ENCODE measurements around the gene SPEG. TPM values are rescaled to one million over a fixed set of nuclear protein-coding genes. Genes with fewer than 3 reads are reported as not detected.

Gene SPEG
- total and polyA plus RNA-seq, 9 donors = 66.5 to 177 (median 146) TPM

DNA sequence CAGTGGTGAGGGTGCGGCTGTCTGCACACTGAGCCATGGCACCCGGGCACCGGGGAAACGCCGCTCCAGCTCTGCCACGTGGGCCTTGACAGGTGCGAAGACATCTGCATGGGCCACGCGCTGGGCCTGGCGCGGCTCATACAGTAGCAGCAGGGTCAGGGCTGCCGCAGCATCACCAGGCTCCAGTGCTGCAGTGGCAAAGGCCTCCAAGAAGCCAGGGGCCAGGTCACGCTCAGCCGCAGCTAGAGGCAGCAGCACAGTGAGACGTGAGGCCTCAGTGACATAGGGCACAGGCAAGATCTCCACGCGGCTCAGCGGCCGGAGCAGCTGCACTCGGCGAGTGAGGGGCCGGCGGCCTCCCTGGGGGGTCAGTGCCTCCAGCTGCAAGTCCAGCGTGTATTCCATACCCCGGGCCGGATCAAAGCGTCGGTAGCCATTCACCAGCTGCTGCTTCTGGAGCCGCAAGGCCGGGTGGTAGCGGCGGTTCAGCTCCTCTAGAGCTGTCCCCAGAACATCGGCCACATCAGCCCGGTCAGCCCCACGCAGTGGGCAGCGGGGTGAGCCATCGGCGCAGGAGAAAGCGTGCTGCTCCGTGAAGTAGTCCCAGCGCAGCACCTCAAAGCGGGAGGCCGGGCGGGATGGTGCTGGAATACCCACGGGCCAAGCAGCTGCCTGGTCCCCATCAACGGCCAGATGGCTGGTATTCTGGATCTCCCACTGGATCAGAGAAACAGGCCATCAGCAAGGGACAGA, 105.5 kb downstream of the SPEG start:
- Histone ChIP-seq H3K27ac (ENCODE audit: low read length) (no peak overlapping the region), H3K9me3 (replicated peaks; ENCODE audit: control insufficient read depth, low read depth, low read length) (no peaks in the 10 kb centered on the region), H3K4me1 (ENCODE audit: control insufficient read depth, insufficient read depth, low read length) (peaks cover 42% of the 10 kb centered on the region), H3K36me3 (ENCODE audit: control insufficient read depth, insufficient read depth, low read length) (peaks cover 33% of the 10 kb centered on the region), H3K27me3 (ENCODE audit: control insufficient read depth, insufficient read depth, low read length) (peaks cover 6% of the 10 kb centered on the region), H3K4me3 (ENCODE audit: low read length) (no peak overlapping the region)
- no peak for DNase-seq
- WGBS (ENCODE audit: insufficient coverage) = 89% methylated on average over 45 of the region's 46 CpGs

GRCh38 chr2:219540784-219541504, 106.3 kb downstream of the SPEG start:
- H3K27ac ChIP-seq (ENCODE audit: low read length) = no peak overlapping the region
- H3K36me3 ChIP-seq (ENCODE audit: control insufficient read depth, insufficient read depth, low read length) = peaks cover 33% of the 10 kb centered on the region
- H3K9me3 ChIP-seq (replicated peaks; ENCODE audit: control insufficient read depth, low read depth, low read length) = no peaks in the 10 kb centered on the region
- no peak for DNase-seq
- H3K4me3 ChIP-seq (ENCODE audit: low read length) = no peak overlapping the region
- peaks cover 42% of the 10 kb centered on the region for H3K4me1 ChIP-seq (ENCODE audit: control insufficient read depth, insufficient read depth, low read length)
- WGBS (ENCODE audit: insufficient coverage) = 94% methylated on average over 7 of the region's 12 CpGs
- peaks cover 10% of the 10 kb centered on the region for H3K27me3 ChIP-seq (ENCODE audit: control insufficient read depth, insufficient read depth, low read length)

DNA sequence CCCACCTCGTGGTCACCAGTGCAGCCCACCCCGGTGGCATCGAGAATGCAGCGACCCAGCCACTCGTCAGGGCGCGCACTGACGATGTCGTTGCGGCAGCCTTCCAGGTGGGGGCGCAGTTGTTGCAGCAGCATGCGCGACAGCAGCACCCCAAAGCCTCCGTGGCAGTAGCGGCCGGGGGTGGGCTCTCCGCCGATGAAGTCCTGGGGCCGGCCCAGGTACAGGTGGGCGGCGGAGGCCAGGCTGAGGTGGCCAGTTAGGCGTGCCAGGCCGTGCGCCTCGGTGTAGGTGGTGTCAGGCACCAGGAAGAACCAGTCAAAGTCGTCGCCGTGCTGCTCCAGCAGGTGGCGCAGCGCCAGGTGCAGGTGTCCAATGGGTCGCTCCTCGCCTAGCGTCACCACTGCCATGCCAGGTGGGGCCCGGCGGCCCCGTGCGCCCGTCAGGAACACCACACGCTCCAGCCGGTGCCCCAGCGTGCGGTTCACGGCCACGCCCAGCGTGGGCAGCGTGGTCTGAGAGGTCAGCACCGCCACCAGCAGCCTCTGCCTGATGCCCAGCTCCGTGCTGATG, 107.1 kb downstream of the SPEG start:
- Histone ChIP-seq H3K36me3 (ENCODE audit: control insufficient read depth, insufficient read depth, low read length) (peaks cover 33% of the 10 kb centered on the region), H3K4me3 (ENCODE audit: low read length) (peak overlapping the region; percentile 9), H3K4me1 (ENCODE audit: control insufficient read depth, insufficient read depth, low read length) (peaks cover 42% of the 10 kb centered on the region), H3K27ac (ENCODE audit: low read length) (peak overlapping the region; percentile 42), H3K27me3 (ENCODE audit: control insufficient read depth, insufficient read depth, low read length) (peaks cover 8% of the 10 kb centered on the region), H3K9me3 (replicated peaks; ENCODE audit: control insufficient read depth, low read depth, low read length) (no peaks in the 10 kb centered on the region)
- WGBS (ENCODE audit: insufficient coverage) = 4% methylated on average over 39 of the region's 48 CpGs
- DNase-seq = peak; percentile 76

DNA sequence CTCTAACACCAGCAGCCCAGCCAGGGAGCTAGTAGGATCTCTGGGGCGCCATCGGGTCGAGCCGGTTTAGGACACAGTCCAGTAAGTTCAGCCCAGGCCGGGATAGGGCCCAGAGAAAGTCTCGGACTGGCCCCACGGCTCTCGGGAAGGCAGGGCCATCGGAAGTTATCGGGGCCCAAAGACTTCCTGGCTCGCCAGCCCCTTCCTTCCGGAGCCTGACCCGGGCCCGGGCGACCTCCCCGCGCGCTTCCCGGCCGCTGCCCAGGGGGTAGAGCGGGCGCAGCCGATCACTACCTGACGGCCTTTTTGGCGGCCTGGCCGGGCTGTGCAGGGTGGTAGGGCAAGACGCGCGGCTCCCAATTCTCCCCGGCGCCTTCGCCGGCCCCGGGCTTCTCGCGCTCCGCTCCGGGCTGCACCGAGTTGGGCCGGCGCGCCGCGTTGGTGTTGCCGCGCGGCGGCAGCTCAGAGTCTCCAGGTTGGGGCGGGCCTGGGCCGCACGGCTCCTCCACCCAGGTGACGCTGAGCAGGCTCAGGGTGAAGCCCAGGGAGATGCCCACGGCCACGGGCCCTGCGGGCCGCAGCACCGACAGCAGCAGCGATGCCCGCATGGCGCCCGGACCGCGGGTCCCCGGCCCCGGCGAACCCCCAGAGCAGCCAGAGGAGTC, 108.4 kb downstream of the SPEG start:
- H3K36me3 ChIP-seq (ENCODE audit: control insufficient read depth, insufficient read depth, low read length) = peaks cover 33% of the 10 kb centered on the region
- H3K27me3 ChIP-seq (ENCODE audit: control insufficient read depth, insufficient read depth, low read length) = peaks cover 8% of the 10 kb centered on the region
- H3K27ac ChIP-seq (ENCODE audit: low read length) = peak overlapping the region; percentile 82
- no peaks in the 10 kb centered on the region for H3K9me3 ChIP-seq (replicated peaks; ENCODE audit: control insufficient read depth, low read depth, low read length)
- peak overlapping the region; percentile 60 for H3K4me3 ChIP-seq (ENCODE audit: low read length)
- peaks cover 38% of the 10 kb centered on the region for H3K4me1 ChIP-seq (ENCODE audit: control insufficient read depth, insufficient read depth, low read length)
- peak; percentile 46 for DNase-seq
- under 1% methylated on average over 66 of the region's 66 CpGs for whole genome bisulfite sequencing (ENCODE audit: insufficient coverage)

- Histone ChIP-seq H3K4me1 (ENCODE audit: control insufficient read depth, insufficient read depth, low read length) (peaks cover 31% of the 10 kb centered on the region), H3K36me3 (ENCODE audit: control insufficient read depth, insufficient read depth, low read length) (peaks cover 29% of the 10 kb centered on the region), H3K9me3 (replicated peaks; ENCODE audit: control insufficient read depth, low read depth, low read length) (no peaks in the 10 kb centered on the region), H3K27me3 (ENCODE audit: control insufficient read depth, insufficient read depth, low read length) (peaks cover 8% of the 10 kb centered on the region), H3K27ac (ENCODE audit: low read length) (peak within 1 kb of the TSS; percentile 82), H3K4me3 (ENCODE audit: low read length) (peak within 1 kb of the TSS; percentile 60)
- peak; percentile 100 for DNase-seq
- under 1% methylated on average over 75 of the region's 75 CpGs for WGBS (ENCODE audit: insufficient coverage)
Measured at GRCh38 chr2:219543596-219544358, 109.1 kb downstream of the SPEG start, which contains the start of the genes CHPF and TMEM198. TSS of gene CHPF (minus strand) at chr2:219543809. CDS start at chr2:219543538, 271 bp downstream. TSS of gene TMEM198 (plus strand) at chr2:219544028. CDS start at chr2:219544728, 700 bp downstream.

- peaks cover 27% of the 10 kb centered on the region for H3K4me1 ChIP-seq (ENCODE audit: control insufficient read depth, insufficient read depth, low read length)
- peaks cover 28% of the 10 kb centered on the region for H3K36me3 ChIP-seq (ENCODE audit: control insufficient read depth, insufficient read depth, low read length)
- H3K27me3 ChIP-seq (ENCODE audit: control insufficient read depth, insufficient read depth, low read length) = peaks cover 10% of the 10 kb centered on the region
- H3K4me3 ChIP-seq (ENCODE audit: low read length) = peak overlapping the region; percentile 60
- no peaks in the 10 kb centered on the region for H3K9me3 ChIP-seq (replicated peaks; ENCODE audit: control insufficient read depth, low read depth, low read length)
- H3K27ac ChIP-seq (ENCODE audit: low read length) = peak overlapping the region; percentile 56
- DNase-seq = no peak
- 47% methylated on average over 8 of the region's 9 CpGs for WGBS (ENCODE audit: insufficient coverage)
Measured at GRCh38 chr2:219544567-219544966, 109.9 kb downstream of the SPEG start.

- Histone ChIP-seq H3K9me3 (replicated peaks; ENCODE audit: control insufficient read depth, low read depth, low read length) (no peaks in the 10 kb centered on the region), H3K4me1 (ENCODE audit: control insufficient read depth, insufficient read depth, low read length) (peaks cover 27% of the 10 kb centered on the region), H3K4me3 (ENCODE audit: low read length) (no peak overlapping the region), H3K27me3 (ENCODE audit: control insufficient read depth, insufficient read depth, low read length) (peaks cover 13% of the 10 kb centered on the region), H3K27ac (ENCODE audit: low read length) (no peak overlapping the region), H3K36me3 (ENCODE audit: control insufficient read depth, insufficient read depth, low read length) (peaks cover 27% of the 10 kb centered on the region)
- 100% methylated on average over 1 of the region's 3 CpGs for WGBS (ENCODE audit: insufficient coverage)
- no peak for DNase-seq
Measured at GRCh38 chr2:219545295-219545942, 110.8 kb downstream of the SPEG start.

DNA sequence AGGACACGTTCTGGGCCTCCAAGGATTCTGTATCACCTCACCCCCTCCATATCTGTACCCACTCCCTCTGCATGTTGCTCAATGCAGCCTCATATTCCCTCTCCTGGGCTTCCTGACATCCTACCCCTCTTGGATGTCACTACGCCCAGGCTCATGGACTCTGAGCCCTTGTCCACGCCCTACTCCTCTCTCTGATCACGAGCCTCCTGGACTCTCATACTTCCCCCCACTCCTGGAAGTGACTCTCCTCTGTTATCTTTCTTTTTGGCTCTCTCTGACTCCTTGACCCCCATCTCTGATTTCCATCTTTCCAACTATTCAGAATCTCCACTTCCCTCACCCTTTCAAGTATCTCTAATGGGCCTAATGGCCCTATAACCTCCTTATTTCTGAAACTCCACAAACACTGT, 111.3 kb downstream of the SPEG start:
- peaks cover 16% of the 10 kb centered on the region for H3K27me3 ChIP-seq (ENCODE audit: control insufficient read depth, insufficient read depth, low read length)
- H3K27ac ChIP-seq (ENCODE audit: low read length) = no peak overlapping the region
- peaks cover 24% of the 10 kb centered on the region for H3K36me3 ChIP-seq (ENCODE audit: control insufficient read depth, insufficient read depth, low read length)
- no peak overlapping the region for H3K4me3 ChIP-seq (ENCODE audit: low read length)
- no peak for DNase-seq
- no peaks in the 10 kb centered on the region for H3K9me3 ChIP-seq (replicated peaks; ENCODE audit: control insufficient read depth, low read depth, low read length)
- WGBS (ENCODE audit: insufficient coverage) = 62% methylated on average over 4 of the region's 4 CpGs
- H3K4me1 ChIP-seq (ENCODE audit: control insufficient read depth, insufficient read depth, low read length) = peaks cover 27% of the 10 kb centered on the region

DNA sequence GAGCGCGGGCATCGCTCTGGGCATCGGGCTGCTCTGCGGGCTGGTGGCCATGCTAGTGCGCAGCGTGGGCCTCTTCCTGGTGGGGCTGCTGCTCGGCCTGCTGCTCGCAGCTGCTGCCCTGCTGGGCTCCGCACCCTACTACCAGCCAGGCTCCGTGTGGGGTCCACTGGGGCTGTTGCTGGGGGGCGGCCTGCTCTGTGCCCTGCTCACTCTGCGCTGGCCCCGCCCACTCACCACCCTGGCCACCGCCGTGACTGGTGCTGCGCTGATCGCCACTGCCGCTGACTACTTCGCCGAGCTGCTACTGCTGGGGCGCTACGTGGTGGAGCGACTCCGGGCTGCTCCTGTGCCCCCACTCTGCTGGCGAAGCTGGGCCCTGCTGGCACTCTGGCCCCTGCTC, 113.0 kb downstream of the SPEG start:
- DNase-seq = no peak
- Histone ChIP-seq H3K4me1 (ENCODE audit: control insufficient read depth, insufficient read depth, low read length) (peaks cover 29% of the 10 kb centered on the region), H3K36me3 (ENCODE audit: control insufficient read depth, insufficient read depth, low read length) (peaks cover 17% of the 10 kb centered on the region), H3K4me3 (ENCODE audit: low read length) (no peak overlapping the region), H3K9me3 (replicated peaks; ENCODE audit: control insufficient read depth, low read depth, low read length) (no peaks in the 10 kb centered on the region), H3K27ac (ENCODE audit: low read length) (no peak overlapping the region), H3K27me3 (ENCODE audit: control insufficient read depth, insufficient read depth, low read length) (peaks cover 26% of the 10 kb centered on the region)
- WGBS (ENCODE audit: insufficient coverage) = 96% methylated on average over 26 of the region's 26 CpGs

Data from muscle of leg (tissue), 11 donors.